Stomach (tissue), 9 donors: ENCODE measurements around the gene COMMD1. TPM values are rescaled to one million over a fixed set of nuclear protein-coding genes. Genes with fewer than 3 reads are reported as not detected.
"Not testable (repeated sequence)": the region's sequence is repeated elsewhere in the genome, so short reads cannot be mapped to it uniquely, and the experiment has no call there.

ENCODE experiments used
- DNase-seq, 2 donors: peaks; one replicate each; pipeline versions ENCODE4 v3.0.0 to v3.0.0-alpha.2; 2013 to 2019
- H3K27ac ChIP-seq, 5 donors: fragments of 200-600 bp in 4 of 5; sonication (generic) in 4 of 5; one replicate each; pipeline ENCODE4 v1.5.1; 2013 to 2019; ENCODE audit warnings: mild to moderate bottlenecking in 1 of 5, moderate library complexity in 1 of 5
- H3K27me3 ChIP-seq, 3 donors: fragments of 200-600 bp; sonication (generic); one replicate each; pipeline ENCODE4 v1.5.1; 2017 to 2019; ENCODE audit warnings: mixed run types in 1 of 3
- H3K36me3 ChIP-seq, 4 donors: fragments of 200-600 bp; sonication (generic); 1 replicate in 3 of 4; 2 replicates in 1 of 4; pipeline ENCODE4 v1.5.1; 2016 to 2019
- H3K4me1 ChIP-seq, 4 donors: fragments of 200-600 bp; sonication (generic); one replicate each; pipeline ENCODE4 v1.5.1; 2016 to 2019
- H3K4me3 ChIP-seq, 4 donors: fragments of 200-600 bp; sonication (generic) in 3 of 4; one replicate each; pipeline ENCODE4 v1.5.1; 2016 to 2019; ENCODE audit warnings: mild to moderate bottlenecking in 1 of 4
- H3K9me3 ChIP-seq, 4 donors: fragments of 200-600 bp; sonication (generic); one replicate each; pipeline ENCODE4 v1.5.1; 2016 to 2019
- CTCF ChIP-seq, 7 experiments: fragments of 450-650 bp in 4 of 7; fragments of 200-600 bp in 3 of 7; sonication (generic) in 3 of 7; IDR thresholded peaks; one replicate each; pipeline ENCODE4 v1.5.1; 2016 to 2019; ENCODE audit warnings: antibody characterized with exemption in 7 of 7, control low read depth in 2 of 7, mild to moderate bottlenecking in 1 of 7
- EP300 ChIP-seq: sonication (generic); formaldehyde crosslinking; IDR thresholded peaks from one replicate; pipeline ENCODE4 v1.6.1; 2017; ENCODE audit warnings: antibody characterized with exemption
- POLR2A ChIP-seq, 4 donors: fragments of 450-650 bp; IDR thresholded peaks; one replicate each; pipeline ENCODE4 v1.6.1; 2016; ENCODE audit warnings: antibody characterized with exemption in 4 of 4, control low read depth in 2 of 4, mild to moderate bottlenecking in 1 of 4, moderate library complexity in 1 of 4
- POLR2AphosphoS5 ChIP-seq, 3 donors: sonication (generic); formaldehyde crosslinking; IDR thresholded peaks; one replicate each; pipeline ENCODE4 v1.6.1; 2016; ENCODE audit warnings: antibody characterized with exemption in 3 of 3
- WGBS, 5 donors: extraction: QIAGEN DNeasy Blood & Tissue Kit in 3 of 5; methylation state at CpG; one replicate each; pipeline versions ENCODE4 v1.1.5 to v1.1.7; 2013 to 2018; 5-methylcytosine and 5-hydroxymethylcytosine counted together
- intact Hi-C: fragments of 100-400 bp; cut with DNase I; formaldehyde crosslinking; loops from one replicate; pipeline ENCODE4 v1.15.1; 2023; ENCODE audit warnings: low total_unique reads
- polyA plus RNA-seq, 3 donors: library from polyadenylated mRNA; stranded (reverse); fragments of 200-250 nt; gene quantifications; one replicate each; pipeline ENCODE4 v1.2.3, GENCODE V29; 2013
- total RNA-seq, 5 donors: library from RNA; depleted of rRNA; stranded (reverse); fragments of >200 nt; gene quantifications; one replicate each; pipeline versions ENCODE4 v1.1.0 to v1.2.3, GENCODE V29; 2014 to 2016
- donor health status: healthy with polysubstance abuse.
- donor health status: Bipolar disorder and iron deficiency.
- donor health status: healthy.

The COMMD1 gene
- total and polyA plus RNA-seq, 8 donors = 12.1 to 155 (median 47.4) TPM

- DNase-seq = no peak
- Histone ChIP-seq H3K27me3 (no peaks in the 10 kb centered on the region), H3K36me3 (peaks cover 88 to 100% (median 100%) of the 10 kb centered on the region in 4 donors), H3K4me3 (no peak overlapping the region), H3K4me1 (no peaks in the 10 kb centered on the region), H3K9me3 (no peaks in the 10 kb centered on the region), H3K27ac (no peak overlapping the region)
- intact Hi-C loops = no loop called here
- 85 to 95% (median 88%) methylated on average over 1 of the region's 1 CpG for WGBS, 5 donors
- TF ChIP-seq EP300 (no peak), POLR2AphosphoS5 (IDR thresholded peaks at IDR 0.05) (no peak), POLR2A (IDR thresholded peaks at IDR 0.05) (no peak), CTCF (IDR thresholded peaks at IDR 0.05) (no peak)
Observed at GRCh38 chr2:61876400-61876799, 29.1 kb upstream of the COMMD1 start.

DNA sequence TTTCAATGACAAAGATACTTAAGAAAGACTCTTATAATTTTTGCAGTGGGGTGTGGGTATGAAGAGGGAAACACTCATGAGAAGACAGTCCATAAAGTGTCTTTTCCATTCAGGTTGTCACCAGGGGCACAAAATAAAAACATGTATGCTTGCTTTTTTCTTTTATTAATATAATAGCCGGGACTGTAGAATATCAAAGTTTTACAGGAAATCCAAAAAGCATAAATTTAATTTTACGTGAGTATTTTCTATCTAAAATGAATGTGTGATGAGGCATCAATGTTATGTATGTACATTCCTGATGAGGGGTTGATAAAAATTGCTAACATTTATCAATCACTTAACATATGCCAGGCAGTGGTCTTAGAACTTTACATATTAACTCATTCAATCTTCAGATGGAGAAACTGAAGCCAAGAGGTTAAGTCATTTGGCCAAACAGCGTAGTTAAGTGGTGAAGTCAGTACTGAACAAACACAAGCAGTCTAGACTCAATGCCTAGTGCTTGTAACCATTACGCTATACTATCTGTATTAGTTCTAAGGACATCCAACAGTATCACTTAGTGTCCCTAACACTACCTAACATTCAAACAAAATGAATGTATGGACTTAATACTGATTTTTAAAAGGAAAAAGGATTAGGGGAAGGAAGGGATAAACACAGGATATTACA, 27.8 kb upstream of the COMMD1 start:
- TF ChIP-seq CTCF (IDR thresholded peaks at IDR 0.05) = no peak
- TF ChIP-seq POLR2AphosphoS5 (IDR thresholded peaks at IDR 0.05) = no peak
- no peak for TF ChIP-seq POLR2A (IDR thresholded peaks at IDR 0.05)
- no peak for TF ChIP-seq EP300
- no peaks in the 10 kb centered on the region for H3K4me1 ChIP-seq
- H3K27me3 ChIP-seq = no peaks in the 10 kb centered on the region
- no peak for DNase-seq
- H3K36me3 ChIP-seq = peaks cover 87 to 100% (median 100%) of the 10 kb centered on the region in 4 donors
- 87 to 92% (median 91%) methylated on average over 4 of the region's 4 CpGs for WGBS, 5 donors
- H3K9me3 ChIP-seq = no peaks in the 10 kb centered on the region
- H3K27ac ChIP-seq = no peak overlapping the region
- intact Hi-C loops = no loop called here
- H3K4me3 ChIP-seq = no peak overlapping the region

DNA sequence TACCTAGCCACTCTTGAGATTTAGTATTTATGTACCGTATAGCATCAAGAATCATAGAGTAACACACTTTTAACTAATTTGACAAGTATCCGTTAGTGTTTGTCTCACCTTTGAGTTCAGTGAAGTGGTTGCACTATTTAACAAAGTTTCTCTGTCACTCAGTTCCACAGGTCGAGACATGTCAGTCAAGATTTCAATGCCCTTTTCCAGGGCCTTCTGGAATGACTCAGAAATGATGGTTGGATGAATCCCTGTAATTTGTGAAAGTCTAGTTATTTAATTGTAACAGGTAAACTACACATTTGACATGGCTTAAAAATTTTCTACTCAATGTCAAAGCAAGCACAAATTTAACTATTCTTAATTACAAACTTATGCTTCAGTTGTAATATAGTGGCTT, 26.7 kb upstream of the COMMD1 start:
- no peaks in the 10 kb centered on the region for H3K27me3 ChIP-seq
- 90 to 95% (median 94%) methylated on average over 3 of the region's 3 CpGs for WGBS, 5 donors
- TF ChIP-seq POLR2A (IDR thresholded peaks at IDR 0.05) = no peak
- no peak overlapping the region for H3K27ac ChIP-seq
- intact Hi-C loops = no loop called here
- no peaks in the 10 kb centered on the region for H3K4me1 ChIP-seq
- DNase-seq = no peak
- no peaks in the 10 kb centered on the region for H3K9me3 ChIP-seq
- H3K36me3 ChIP-seq = peaks cover 88 to 100% (median 100%) of the 10 kb centered on the region in 4 donors
- H3K4me3 ChIP-seq = no peak overlapping the region

- 82 to 100% (median 97%) methylated on average over 3 to 4 of the region's 4 CpGs for WGBS, 5 donors
- H3K9me3 ChIP-seq, H3K4me1 ChIP-seq, H3K27ac ChIP-seq, H3K27me3 ChIP-seq, intact Hi-C loops, DNase-seq, H3K4me3 ChIP-seq: not testable (repeated sequence)
- H3K36me3 ChIP-seq = peaks cover 86 to 100% (median 100%) of the 10 kb centered on the region in 4 donors
Observed at GRCh38 chr2:61879351-61879750, 26.1 kb upstream of the COMMD1 start.

GRCh38 chr2:61882850-61883249, 22.6 kb upstream of the COMMD1 start:
- Histone ChIP-seq H3K4me1 (peaks cover 17 to 25% (median 21%) of the 10 kb centered on the region in 4 donors), H3K36me3 (peaks cover 56 to 86% (median 79%) of the 10 kb centered on the region in 4 donors), H3K4me3 (no peak overlapping the region), H3K27ac (no peak overlapping the region), H3K27me3 (no peaks in the 10 kb centered on the region), H3K9me3 (no peaks in the 10 kb centered on the region)
- 84 to 95% (median 92%) methylated on average over 5 of the region's 5 CpGs for WGBS, 5 donors
- TF ChIP-seq CTCF (IDR thresholded peaks at IDR 0.05) (no peak), EP300 (no peak)
- intact Hi-C loops = no loop called here
- no peak for DNase-seq
